ENCODE results near the gene PKM. TPM values are rescaled to one million over a fixed set of nuclear protein-coding genes. Genes with fewer than 3 reads are reported as not detected.

The PKM gene
- total and polyA plus RNA-seq, 9 of the 15 experiments (the other 6 are each of a cell fraction or from before 2014, with no cell fraction given), result 140 to 825 (median 383) TPM

- TF ChIP-seq FOXA3 (CRISPR knock-in tag; conservative IDR thresholded peaks at IDR 0.05 in 1 of 2, IDR thresholded peaks at IDR 0.05 in 1 of 2) (no peak), DMBX1 (CRISPR knock-in tag; IDR thresholded peaks at IDR 0.05; ENCODE audit: borderline replicate concordance) (peak; percentile 47; the same call in 1 of the 2 replicates), ZNF592 (IDR thresholded peaks at IDR 0.05) (peak; percentile 85), ZNF263 (CRISPR knock-in tag; IDR thresholded peaks at IDR 0.05; ENCODE audit: borderline replicate concordance) (peak; percentile 25; the same call in 1 of the 2 replicates), FUS (optimal IDR thresholded peaks at IDR 0.05; ENCODE audit: low read depth, low read length) (no peak), ILF3 (IDR thresholded peaks at IDR 0.05; ENCODE audit: borderline replicate concordance) (no peak), BRCA1 (IDR thresholded peaks at IDR 0.05) (no peak), BRCA1 (CRISPR knock-in tag; IDR thresholded peaks at IDR 0.05) (no peak), KLF13 (tag; IDR thresholded peaks at IDR 0.05; ENCODE audit: borderline replicate concordance, low read depth) (no peak), ILK (tag; IDR thresholded peaks at IDR 0.05; ENCODE audit: borderline replicate concordance, low read depth) (no peak), WHSC1 (IDR thresholded peaks at IDR 0.05; ENCODE audit: low read length) (no peak), ATF3 (IDR thresholded peaks at IDR 0.05) (no peak), ATF3 (CRISPR knock-in tag; conservative IDR thresholded peaks at IDR 0.05) (no peak), ZBTB9 (CRISPR knock-in tag; IDR thresholded peaks at IDR 0.05) (no peak), POU5F1 (IDR thresholded peaks at IDR 0.05; ENCODE audit: borderline replicate concordance, low read depth, low read length, partially characterized antibody) (no peak), PRPF4 (IDR thresholded peaks at IDR 0.05; ENCODE audit: insufficient read depth, low read depth, low read length, poor library complexity, severe bottlenecking) (no peak), ZBTB1 (CRISPR knock-in tag; IDR thresholded peaks at IDR 0.05; ENCODE audit: borderline replicate concordance, low read depth) (no peak), ZSCAN32 (CRISPR knock-in tag; IDR thresholded peaks at IDR 0.05) (no peak), ZNF316 (IDR thresholded peaks at IDR 0.05) (no peak)
Measured at GRCh38 chr15:72272213-72272996, 41.4 kb upstream of the PKM start, which contains the start of gene PARP6 (continued).
